HepG2 (cell line): ENCODE data around the gene DDX17. TPM values are rescaled to one million over a fixed set of nuclear protein-coding genes. Genes with fewer than 3 reads are reported as not detected.

Source experiments
- ATAC-seq: fragments of 200-7000 bp; cut with Tn5 transposase; 3 replicates; pipeline ENCODE4 v1.9.1; 2020; ENCODE audit warnings: mild to moderate bottlenecking, moderate library complexity
- BruUV-seq: library from RNA; stranded (reverse); fragments of 400-500 nt; replicated peaks from 2 replicates; lab custom pipeline; 2021; lab: Mats Ljungman, UMichigan
- CTCF ChIA-PET: fragments of 300-600 bp; formaldehyde crosslinking; extraction: SDS; loops from one replicate; lab custom pipeline; 2021; ENCODE audit warnings: low total read pairs, inconsistent platforms, low intra/inter-chr PET ratio; lab: Yijun Ruan, JAX
- POLR2A ChIA-PET: fragments of 350-600 bp; sonication (Branson Sonifier 250); formaldehyde crosslinking; loops from one replicate; lab custom pipeline; 2020; ENCODE audit warnings: antibody characterized with exemption, inconsistent platforms; lab: Yijun Ruan, JAX
- DNase-seq: peaks from one replicate; pipeline ENCODE4 v3.0.0-alpha.2; 2015; ENCODE audit warnings: low spot score
- FAIRE-seq: peaks from 3 replicates; lab custom pipeline; 2011; peaks lifted over from hg19 to GRCh38; lab: Jason Lieb, UNC
- H2AFZ ChIP-seq: one replicate; pipeline ENCODE4 v1.6.1; 2011; ENCODE audit warnings: low read length, inconsistent platforms
- H3K27ac ChIP-seq: fragments of 300-600 bp; 3 replicates; pipeline ENCODE4 v1.8.0; 2011; ENCODE audit warnings: mixed run types, mild to moderate bottlenecking, mixed read lengths, low read length, inconsistent platforms; ENCODE audit not compliant: insufficient read depth; ENCODE audit errors: extremely low read length
- H3K27me3 ChIP-seq, 2 experiments: fragments of 200-600 bp in 1 of 2; 2 replicates in 1 of 2; 3 replicates in 1 of 2; pipeline versions ENCODE4 v1.6.0 to v1.8.0; 2011; ENCODE audit warnings: low read length in 2 of 2, mild to moderate bottlenecking in 2 of 2, moderate library complexity in 2 of 2, inconsistent platforms in 1 of 2; ENCODE audit not compliant: insufficient read depth in 2 of 2, control insufficient read depth in 1 of 2
- H3K36me3 ChIP-seq, 2 experiments: fragments of 200-600 bp in 1 of 2; replicated peaks in 1 of 2; 2 replicates in 1 of 2; 3 replicates in 1 of 2; pipeline versions ENCODE4 v1.5.1 to v1.8.0; 2011; ENCODE audit warnings: low read length in 2 of 2, inconsistent platforms in 1 of 2; ENCODE audit not compliant: insufficient read depth in 2 of 2, control insufficient read depth in 1 of 2
- H3K4me1 ChIP-seq: 2 replicates; pipeline ENCODE4 v1.5.1; 2012; ENCODE audit warnings: low read length, inconsistent platforms; ENCODE audit not compliant: insufficient read depth
- H3K4me2 ChIP-seq: 2 replicates; pipeline ENCODE4 v1.6.0; 2011; ENCODE audit warnings: low read depth, low read length, inconsistent platforms
- H3K4me3 ChIP-seq, 3 experiments: fragments of 200-600 bp in 1 of 3; sonication (generic), shearing (Covaris generic) in 1 of 3; replicated peaks in 1 of 3; 2 replicates each; pipeline ENCODE4 v1.5.1; 2011 to 2016; ENCODE audit warnings: low read length in 3 of 3, inconsistent platforms in 2 of 3, low read depth in 2 of 3, mild to moderate bottlenecking in 2 of 3, control low read depth in 1 of 3, mixed read lengths in 1 of 3; ENCODE audit not compliant: insufficient read depth in 1 of 3
- H3K79me2 ChIP-seq: one replicate; pipeline ENCODE4 v1.6.1; 2011; ENCODE audit warnings: low read length, inconsistent platforms; ENCODE audit not compliant: insufficient read depth
- H3K9ac ChIP-seq: 2 replicates; pipeline ENCODE4 v1.6.0; 2011; ENCODE audit warnings: mild to moderate bottlenecking, low read depth, low read length, inconsistent platforms; ENCODE audit not compliant: insufficient read depth
- H3K9me3 ChIP-seq: 2 replicates; pipeline ENCODE4 v1.5.1; 2012; ENCODE audit warnings: mild to moderate bottlenecking, low read length
- H4K20me1 ChIP-seq: 2 replicates; pipeline ENCODE4 v1.6.0; 2011; ENCODE audit warnings: inconsistent platforms, mild to moderate bottlenecking, low read length, moderate library complexity; ENCODE audit not compliant: insufficient read depth
- CEBPG ChIP-seq: IDR thresholded peaks from 2 replicates; pipeline ENCODE4 v1.6.1; 2016
- DMAP1 ChIP-seq: IDR thresholded peaks from 2 replicates; pipeline ENCODE4 v1.6.1; 2016
- FOXK1 ChIP-seq: sonication (generic); formaldehyde crosslinking; IDR thresholded peaks from 2 replicates; pipeline ENCODE4 v1.4.0; 2020; ENCODE audit warnings: low read depth, missing genetic modification reagents, borderline replicate concordance
- FOXO1 ChIP-seq: sonication (generic); formaldehyde crosslinking; IDR thresholded peaks from 2 replicates; pipeline ENCODE4 v1.4.0; 2020; ENCODE audit warnings: missing genetic modification reagents
- HDAC2 ChIP-seq: sonication (generic); formaldehyde crosslinking; IDR thresholded peaks from 2 replicates; pipeline ENCODE4 v1.4.0; 2020; ENCODE audit warnings: missing genetic modification reagents
- NR2F6 ChIP-seq, 2 experiments: IDR thresholded peaks; 2 replicates each; pipeline ENCODE4 v1.6.1; 2016; ENCODE audit warnings: antibody characterized with exemption in 1 of 2, mild to moderate bottlenecking in 1 of 2
- RAD21 ChIP-seq: fragments of 450-650 bp; formaldehyde crosslinking; IDR thresholded peaks from 2 replicates; pipeline ENCODE4 v1.5.0; 2020; ENCODE audit warnings: mild to moderate bottlenecking
- RARG ChIP-seq: sonication (generic); formaldehyde crosslinking; IDR thresholded peaks from 2 replicates; pipeline ENCODE4 v1.4.0; 2020; ENCODE audit warnings: low read depth, mild to moderate bottlenecking, missing genetic modification reagents
- SIX1 ChIP-seq: sonication (generic); formaldehyde crosslinking; IDR thresholded peaks from 2 replicates; pipeline ENCODE4 v1.4.0; 2020; ENCODE audit warnings: missing genetic modification reagents, borderline replicate concordance
- SIX4 ChIP-seq: sonication (generic); formaldehyde crosslinking; IDR thresholded peaks from 2 replicates; pipeline ENCODE4 v1.4.0; 2020; ENCODE audit warnings: missing genetic modification reagents
- ZBTB26 ChIP-seq: IDR thresholded peaks from 2 replicates; pipeline ENCODE4 v1.6.1; 2016; ENCODE audit warnings: missing compliant biosample characterization, missing genetic modification reagents, borderline replicate concordance
- ZIK1 ChIP-seq: sonication (generic); formaldehyde crosslinking; IDR thresholded peaks from 2 replicates; pipeline ENCODE4 v1.5.0; 2020; ENCODE audit warnings: mild to moderate bottlenecking, low read depth, missing genetic modification reagents, borderline replicate concordance
- ZNF160 ChIP-seq: sonication (generic); formaldehyde crosslinking; IDR thresholded peaks from 2 replicates; pipeline ENCODE4 v1.8.0; 2022; ENCODE audit warnings: mild to moderate bottlenecking, inconsistent platforms, missing genetic modification reagents
- ZNF337 ChIP-seq: sonication (generic); formaldehyde crosslinking; IDR thresholded peaks from 2 replicates; pipeline ENCODE4 v1.5.1; 2020; ENCODE audit warnings: missing genetic modification reagents, low read depth, mild to moderate bottlenecking, borderline replicate concordance
- ZNF629 ChIP-seq: sonication (generic); formaldehyde crosslinking; conservative IDR thresholded peaks from 2 replicates; pipeline ENCODE4 v1.5.0; 2020; ENCODE audit warnings: missing genetic modification reagents
- ZNF704 ChIP-seq: sonication (generic); formaldehyde crosslinking; IDR thresholded peaks from 2 replicates; pipeline ENCODE4 v1.8.1; 2023; ENCODE audit warnings: mild to moderate bottlenecking, inconsistent platforms, moderate library complexity, missing genetic modification reagents, borderline replicate concordance
- ZNF776 ChIP-seq: sonication (generic); formaldehyde crosslinking; IDR thresholded peaks from 2 replicates; pipeline ENCODE4 v1.4.0; 2020; ENCODE audit warnings: mild to moderate bottlenecking, missing genetic modification reagents
- ZSCAN22 ChIP-seq: sonication (generic); formaldehyde crosslinking; IDR thresholded peaks from 2 replicates; pipeline ENCODE4 v1.4.0; 2020; ENCODE audit warnings: mild to moderate bottlenecking, missing genetic modification reagents
- WGBS: methylation state at CpG from one replicate; pipeline ENCODE4 v1.1.6; 2017; ENCODE audit warnings: low lambda C conversion rate; 5-methylcytosine and 5-hydroxymethylcytosine counted together
- in situ Hi-C: cut with HindIII; loops from 2 replicates; pipeline ENCODE4 v1.10.0; 2017; ENCODE audit warnings: low pct_unique_long_range_greater_than_20kb; ENCODE audit not compliant: extremely low pct_ligation_motif_present
- intact Hi-C: fragments of 100-400 bp; cut with micrococcal nuclease; formaldehyde crosslinking; loops from one replicate; pipeline ENCODE4 v1.10.0; 2022; ENCODE audit not compliant: unreplicated experiment
- polyA plus RNA-seq, 8 experiments: library from polyadenylated mRNA; depleted of rRNA in 3 of 8; stranded (reverse) in 7 of 8; unstranded in 1 of 8; fragments of >200 nt; fragmentation: Illumina TruSeq in 4 of 8; extraction: Trizol in 4 of 8; gene quantifications; 2 replicates each; pipeline versions ENCODE4 v1.2.1 to v1.2.3, GENCODE V29; 2011 to 2016; ENCODE audit warnings: low read depth in 4 of 8, missing spikeins in 1 of 8, mixed read lengths in 1 of 8; ENCODE audit not compliant: insufficient read depth in 1 of 8
- total RNA-seq, 5 experiments: library from RNA; depleted of rRNA; stranded (reverse); fragments of >200 nt; fragmentation: Illumina TruSeq; extraction: Trizol; gene quantifications; 2 replicates each; pipeline ENCODE4 v1.2.3, GENCODE V29; 2016; ENCODE audit warnings: low read depth in 1 of 5
- TF ChIP-seq, protein P1 (sequence below): sonication (generic); formaldehyde crosslinking; IDR thresholded peaks from 2 replicates; pipeline ENCODE4 v1.4.0; 2020; ENCODE audit warnings: missing genetic modification reagents, borderline replicate concordance

Gene DDX17
- total and polyA plus RNA-seq, 2 of the 13 experiments (the other 11 are each of a cell fraction or from before 2014, with no cell fraction given): 238 to 344 TPM

- no peak for TF ChIP-seq RARG (CRISPR knock-in tag)
Measured at GRCh38 chr22:38467904-38468442, 38.1 kb downstream of the DDX17 start, which contains the start of gene KDELR3 (continued).

- FAIRE-seq (no peak), ATAC-seq (no peak), DNase-seq (no peak)
- in situ Hi-C loops (no loop called here), intact Hi-C loops (no loop called here)
- H3K27ac ChIP-seq: no peak overlapping the region
- no peaks in the 10 kb centered on the region for H3K79me2 ChIP-seq
- peak overlapping the region; percentile 96 for H3K4me2 ChIP-seq
- peaks cover 0 to 13% of the 10 kb centered on the region in 2 experiments; a peak in 3 of 5 replicates for H3K27me3 ChIP-seq
- peaks cover 63% of the 10 kb centered on the region for H3K4me1 ChIP-seq
- no peaks in the 10 kb centered on the region for H3K36me3 ChIP-seq
- H2AFZ ChIP-seq: no peak overlapping the region
- H3K9me3 ChIP-seq: no peaks in the 10 kb centered on the region
- CTCF ChIA-PET: no interaction called here
- 5% methylated on average over 4 of the region's 20 CpGs for WGBS
- BruUV-seq: no TSS peak
- peak overlapping the region; percentile 64 to 87 (median 75) for H3K4me3 ChIP-seq
- POLR2A ChIA-PET: no interaction called here
- no peaks in the 10 kb centered on the region for H4K20me1 ChIP-seq
- peak overlapping the region; percentile 81 for H3K9ac ChIP-seq
- TF ChIP-seq RAD21 (CRISPR knock-in tag) (no peak), HDAC2 (peak; percentile 28; the same call in 1 of the 2 replicates), ZNF704 (0 out of 2 replicates have a peak, but pooled peaks have one; percentile 53), ZNF776 (CRISPR knock-in tag) (0 out of 2 replicates have a peak, but pooled peaks have one; percentile 17), ZIK1 (CRISPR knock-in tag) (no peak), ZNF160 (peak; percentile 59; the same call in 1 of the 2 replicates), ZBTB26 (CRISPR knock-in tag) (no peak), ZNF629 (peak; percentile 75), ZSCAN22 (CRISPR knock-in tag) (no peak), FOXO1 (CRISPR knock-in tag) (0 out of 2 replicates have a peak, but pooled peaks have one; percentile 1), ZNF337 (no peak), SIX4 (CRISPR knock-in tag) (no peak), NR2F6 (IDR thresholded peaks at IDR 0.05) (no peak), NR2F6 (CRISPR knock-in tag; IDR thresholded peaks at IDR 0.05) (no peak), CEBPG (no peak), DMAP1 (CRISPR knock-in tag) (peak; percentile 37; the same call in 1 of the 2 replicates), FOXK1 (CRISPR knock-in tag) (no peak), SIX1 (CRISPR knock-in tag) (no peak)
- TF ChIP-seq, protein P1, sequence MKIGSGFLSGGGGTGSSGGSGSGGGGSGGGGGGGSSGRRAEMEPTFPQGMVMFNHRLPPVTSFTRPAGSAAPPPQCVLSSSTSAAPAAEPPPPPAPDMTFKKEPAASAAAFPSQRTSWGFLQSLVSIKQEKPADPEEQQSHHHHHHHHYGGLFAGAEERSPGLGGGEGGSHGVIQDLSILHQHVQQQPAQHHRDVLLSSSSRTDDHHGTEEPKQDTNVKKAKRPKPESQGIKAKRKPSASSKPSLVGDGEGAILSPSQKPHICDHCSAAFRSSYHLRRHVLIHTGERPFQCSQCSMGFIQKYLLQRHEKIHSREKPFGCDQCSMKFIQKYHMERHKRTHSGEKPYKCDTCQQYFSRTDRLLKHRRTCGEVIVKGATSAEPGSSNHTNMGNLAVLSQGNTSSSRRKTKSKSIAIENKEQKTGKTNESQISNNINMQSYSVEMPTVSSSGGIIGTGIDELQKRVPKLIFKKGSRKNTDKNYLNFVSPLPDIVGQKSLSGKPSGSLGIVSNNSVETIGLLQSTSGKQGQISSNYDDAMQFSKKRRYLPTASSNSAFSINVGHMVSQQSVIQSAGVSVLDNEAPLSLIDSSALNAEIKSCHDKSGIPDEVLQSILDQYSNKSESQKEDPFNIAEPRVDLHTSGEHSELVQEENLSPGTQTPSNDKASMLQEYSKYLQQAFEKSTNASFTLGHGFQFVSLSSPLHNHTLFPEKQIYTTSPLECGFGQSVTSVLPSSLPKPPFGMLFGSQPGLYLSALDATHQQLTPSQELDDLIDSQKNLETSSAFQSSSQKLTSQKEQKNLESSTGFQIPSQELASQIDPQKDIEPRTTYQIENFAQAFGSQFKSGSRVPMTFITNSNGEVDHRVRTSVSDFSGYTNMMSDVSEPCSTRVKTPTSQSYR (CRISPR knock-in tag): no peak
Measured at GRCh38 chr22:38467438-38467903, 38.6 kb downstream of the DDX17 start.
